Common myeloid progenitor, CD34-positive (primary cell): ENCODE measurements around the gene UBE2L5.

ENCODE experiments used
- CTCF ChIA-PET: fragments of 350-600 bp; sonication (Branson Sonifier 250); formaldehyde crosslinking; loops from one replicate; lab custom pipeline; 2021; ENCODE audit warnings: antibody characterized with exemption; lab: Charles Lee
- POLR2A ChIA-PET: fragments of 350-600 bp; sonication (Branson Sonifier 250); formaldehyde crosslinking; loops from one replicate; lab custom pipeline; 2021; ENCODE audit warnings: antibody characterized with exemption; lab: Charles Lee
- DNase-seq, 3 donors: peaks; one replicate each; pipeline versions ENCODE4 v3.0.0 to v3.0.0-alpha.2; 2013
- H3K27ac ChIP-seq, 2 experiments: 1 replicate in 1 of 2; 2 replicates in 1 of 2; pipeline ENCODE4 v1.7.0; 2013; ENCODE audit warnings: inconsistent platforms in 2 of 2, low read length in 2 of 2, mild to moderate bottlenecking in 2 of 2, low read depth in 1 of 2, moderate library complexity in 1 of 2; ENCODE audit not compliant: severe bottlenecking in 2 of 2, insufficient read depth in 1 of 2, poor library complexity in 1 of 2
- H3K27me3 ChIP-seq, 5 experiments: replicated peaks in 2 of 5; 1 replicate in 3 of 5; 2 replicates in 2 of 5; pipeline versions ENCODE4 v1.6.1 to v1.7.0; 2013; ENCODE audit warnings: low read length in 4 of 5, mild to moderate bottlenecking in 2 of 5, moderate library complexity in 2 of 5, inconsistent platforms in 1 of 5; ENCODE audit not compliant: insufficient read depth in 5 of 5, control insufficient read depth in 4 of 5
- H3K36me3 ChIP-seq, 4 experiments: 1 replicate in 2 of 4; 2 replicates in 2 of 4; pipeline versions ENCODE4 v1.6.1 to v1.7.0; 2013; ENCODE audit warnings: low read length in 3 of 4, control low read depth in 1 of 4, mild to moderate bottlenecking in 1 of 4; ENCODE audit not compliant: control insufficient read depth in 4 of 4, insufficient read depth in 4 of 4
- H3K4me1 ChIP-seq, 4 experiments: 1 replicate in 3 of 4; 2 replicates in 1 of 4; pipeline versions ENCODE4 v1.6.1 to v1.7.1; 2013; ENCODE audit warnings: low read length in 3 of 4, mild to moderate bottlenecking in 3 of 4, control low read depth in 1 of 4, inconsistent platforms in 1 of 4, moderate library complexity in 1 of 4; ENCODE audit not compliant: control insufficient read depth in 4 of 4, insufficient read depth in 4 of 4; ENCODE audit errors: control extremely low read depth in 1 of 4
- H3K4me3 ChIP-seq, 7 experiments: 1 replicate in 4 of 7; 2 replicates in 3 of 7; pipeline versions ENCODE4 v1.5.1 to v1.7.0; 2013; ENCODE audit warnings: mild to moderate bottlenecking in 7 of 7, low read length in 6 of 7, moderate library complexity in 6 of 7, inconsistent platforms in 2 of 7, low read depth in 2 of 7, control low read depth in 1 of 7; ENCODE audit not compliant: insufficient read depth in 4 of 7, control insufficient read depth in 1 of 7; ENCODE audit errors: extremely low read depth in 1 of 7
- H3K9me3 ChIP-seq, 5 experiments: 1 replicate in 4 of 5; 2 replicates in 1 of 5; pipeline versions ENCODE4 v1.6.1 to v1.7.1; 2013; ENCODE audit warnings: low read length in 4 of 5, mild to moderate bottlenecking in 2 of 5, inconsistent platforms in 1 of 5, low read depth in 1 of 5, moderate library complexity in 1 of 5; ENCODE audit not compliant: control insufficient read depth in 4 of 5, insufficient read depth in 2 of 5; ENCODE audit errors: control extremely low read depth in 1 of 5
- WGBS: methylation state at CpG from one replicate; pipeline ENCODE4 v1.1.5; 2013; ENCODE audit not compliant: insufficient coverage; 5-methylcytosine and 5-hydroxymethylcytosine counted together

UBE2L5 gene

GRCh38 chr13:30413842-30414241 is 8.5 kb upstream of the UBE2L5 start:
- peak in 1 of 3 donors; percentile 19 for DNase-seq
- Histone ChIP-seq H3K9me3 (no peaks in the 10 kb centered on the region), H3K36me3 (no peaks in the 10 kb centered on the region), H3K4me3 (no peak overlapping the region), H3K4me1 (peaks cover under 1 to 9% (median 5%) of the 10 kb centered on the region in 4 experiments), H3K27me3 (no peaks in the 10 kb centered on the region), H3K27ac (no peak overlapping the region)
- WGBS, result 43% methylated on average over 2 of the region's 3 CpGs
- ChIA-PET POLR2A (no interaction called here), CTCF (interaction anchor here (1.0 kb wide), 1 partner anchor 48 kb away, joined by 3 read pairs; no protein-coding TSS in a partner anchor)

GRCh38 chr13:30415430-30416030 is 6.8 kb upstream of the UBE2L5 start:
- Histone ChIP-seq H3K4me1 (peaks cover 0 to 7% (median 5%) of the 10 kb centered on the region in 4 experiments), H3K4me3 (no peak overlapping the region), H3K27me3 (no peaks in the 10 kb centered on the region), H3K9me3 (no peaks in the 10 kb centered on the region), H3K36me3 (no peaks in the 10 kb centered on the region), H3K27ac (no peak overlapping the region)
- ChIA-PET POLR2A (no interaction called here), CTCF (interaction anchor here (0.6 to 1.0 kb wide), 3 partner anchors 13 to 42 kb away, joined by 3 read pairs; no protein-coding TSS in a partner anchor)
- WGBS, result 100% methylated on average over 1 of the region's 3 CpGs
- peak in 1 of 3 donors; percentile 40 for DNase-seq

- CTCF ChIA-PET, result interaction anchor here (1.0 to 1.2 kb wide), 2 partner anchors 39 to 41 kb away, joined by 3 read pairs; no protein-coding TSS in a partner anchor
- POLR2A ChIA-PET, result no interaction called here
- Histone ChIP-seq H3K9me3 (no peaks in the 10 kb centered on the region), H3K4me3 (no peak overlapping the region), H3K27me3 (no peaks in the 10 kb centered on the region), H3K27ac (no peak overlapping the region), H3K36me3 (no peaks in the 10 kb centered on the region), H3K4me1 (peaks cover 3 to 16% (median 12%) of the 10 kb centered on the region in 4 experiments)
- no peak for DNase-seq
- WGBS, result no CpG with 5 or more reads among the region's 1 CpG
Observed at GRCh38 chr13:30416471-30416870, 5.8 kb upstream of the UBE2L5 start.

- H3K4me3 ChIP-seq, result no peak overlapping the region
- 100% methylated on average over 6 of the region's 6 CpGs for WGBS
- no peaks in the 10 kb centered on the region for H3K27me3 ChIP-seq
- no peak for DNase-seq
- ChIA-PET POLR2A (no interaction called here), CTCF (interaction anchor here (0.6 to 1.6 kb wide), 6 partner anchors 14 to 168 kb away, joined by 3 to 4 read pairs (median 3); no protein-coding TSS in a partner anchor)
- no peak overlapping the region for H3K27ac ChIP-seq
- no peaks in the 10 kb centered on the region for H3K36me3 ChIP-seq
- no peaks in the 10 kb centered on the region for H3K9me3 ChIP-seq
- peaks cover 6 to 23% (median 17%) of the 10 kb centered on the region in 4 experiments for H3K4me1 ChIP-seq
Observed at GRCh38 chr13:30418075-30418716, 4.1 kb upstream of the UBE2L5 start.

GRCh38 chr13:30418717-30419459 is 3.4 kb upstream of the UBE2L5 start:
- no peak overlapping the region for H3K4me3 ChIP-seq
- CTCF ChIA-PET, result interaction anchor here (0.7 to 1.6 kb wide), 5 partner anchors 8 to 68 kb away, joined by 3 to 5 read pairs (median 3); no protein-coding TSS in a partner anchor
- H3K27me3 ChIP-seq, result no peaks in the 10 kb centered on the region
- no peak overlapping the region for H3K27ac ChIP-seq
- no peaks in the 10 kb centered on the region for H3K36me3 ChIP-seq
- 97% methylated on average over 7 of the region's 9 CpGs for WGBS
- no peak for DNase-seq
- POLR2A ChIA-PET, result no interaction called here
- peaks cover 5 to 20% (median 15%) of the 10 kb centered on the region in 4 experiments for H3K4me1 ChIP-seq
- H3K9me3 ChIP-seq, result no peaks in the 10 kb centered on the region

GRCh38 chr13:30421093-30422053 is 920 bp upstream of the UBE2L5 start:
- ChIA-PET CTCF (interaction anchor here (0.7 to 1.6 kb wide), 10 partner anchors 9 to 69 kb away, joined by 3 to 7 read pairs (median 4); no protein-coding TSS in a partner anchor), POLR2A (interaction anchor here (0.5 to 1.2 kb wide), 3 partner anchors 10 to 196 kb away, joined by 3 to 4 read pairs (median 3); partner anchors contain the start of gene USPL1)
- Histone ChIP-seq H3K27ac (peak overlapping the region in 1 of 2 experiments; percentile 73), H3K27me3 (no peaks in the 10 kb centered on the region), H3K4me3 (peak overlapping the region; percentile 50 to 90 (median 68)), H3K36me3 (no peaks in the 10 kb centered on the region), H3K4me1 (peaks cover 3 to 18% (median 14%) of the 10 kb centered on the region in 4 experiments), H3K9me3 (no peaks in the 10 kb centered on the region)
- peak; percentile 60 to 68 (median 68) for DNase-seq
- WGBS, result 16% methylated on average over 28 of the region's 53 CpGs
